ENCODE results near the gene FAM83D.

DNA sequence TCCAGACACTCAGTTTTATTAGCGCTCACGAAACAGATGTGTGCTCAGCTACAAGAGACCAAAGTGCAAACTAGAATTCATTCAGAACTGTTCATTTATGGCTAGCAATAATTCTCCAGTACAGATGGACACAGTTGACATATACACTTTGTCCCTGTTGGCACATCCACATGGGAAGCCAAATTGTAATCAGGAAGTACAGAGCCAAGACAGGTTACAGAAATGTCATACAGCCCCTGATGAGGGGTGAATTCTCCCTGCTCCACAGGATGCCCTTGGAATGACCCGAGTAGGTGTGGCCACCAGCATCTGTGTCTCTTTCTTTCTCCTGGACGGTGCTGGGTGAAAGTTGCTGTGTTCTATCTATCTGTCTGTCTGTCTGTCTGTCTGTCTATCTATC lies 43.5 kb downstream of the FAM83D start:
- TF ChIP-seq, protein P1, sequence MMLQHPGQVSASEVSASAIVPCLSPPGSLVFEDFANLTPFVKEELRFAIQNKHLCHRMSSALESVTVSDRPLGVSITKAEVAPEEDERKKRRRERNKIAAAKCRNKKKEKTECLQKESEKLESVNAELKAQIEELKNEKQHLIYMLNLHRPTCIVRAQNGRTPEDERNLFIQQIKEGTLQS (IDR thresholded peaks at IDR 0.05; ENCODE audit: insufficient read depth, low read depth, low read length) = no peak
- TF ChIP-seq, protein P2, sequence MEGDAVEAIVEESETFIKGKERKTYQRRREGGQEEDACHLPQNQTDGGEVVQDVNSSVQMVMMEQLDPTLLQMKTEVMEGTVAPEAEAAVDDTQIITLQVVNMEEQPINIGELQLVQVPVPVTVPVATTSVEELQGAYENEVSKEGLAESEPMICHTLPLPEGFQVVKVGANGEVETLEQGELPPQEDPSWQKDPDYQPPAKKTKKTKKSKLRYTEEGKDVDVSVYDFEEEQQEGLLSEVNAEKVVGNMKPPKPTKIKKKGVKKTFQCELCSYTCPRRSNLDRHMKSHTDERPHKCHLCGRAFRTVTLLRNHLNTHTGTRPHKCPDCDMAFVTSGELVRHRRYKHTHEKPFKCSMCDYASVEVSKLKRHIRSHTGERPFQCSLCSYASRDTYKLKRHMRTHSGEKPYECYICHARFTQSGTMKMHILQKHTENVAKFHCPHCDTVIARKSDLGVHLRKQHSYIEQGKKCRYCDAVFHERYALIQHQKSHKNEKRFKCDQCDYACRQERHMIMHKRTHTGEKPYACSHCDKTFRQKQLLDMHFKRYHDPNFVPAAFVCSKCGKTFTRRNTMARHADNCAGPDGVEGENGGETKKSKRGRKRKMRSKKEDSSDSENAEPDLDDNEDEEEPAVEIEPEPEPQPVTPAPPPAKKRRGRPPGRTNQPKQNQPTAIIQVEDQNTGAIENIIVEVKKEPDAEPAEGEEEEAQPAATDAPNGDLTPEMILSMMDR (IDR thresholded peaks at IDR 0.05; ENCODE audit: control extremely low read depth in 1 of 3, insufficient read depth in 1 of 3, low read depth in 1 of 3, low read length in 3 of 3) = no peak
- TF ChIP-seq CEBPB (IDR thresholded peaks at IDR 0.05; ENCODE audit: low read depth, low read length) (no peak), POLR2A (IDR thresholded peaks at IDR 0.05; ENCODE audit: control extremely low read depth in 1 of 2, low read depth in 2 of 2, low read length in 2 of 2) (no peak), EGR1 (IDR thresholded peaks at IDR 0.05; ENCODE audit: borderline replicate concordance, low read depth, low read length) (no peak), TAF1 (IDR thresholded peaks at IDR 0.05; ENCODE audit: low read depth, low read length) (no peak), SIX5 (IDR thresholded peaks at IDR 0.05; ENCODE audit: low read depth, low read length) (no peak), YY1 (IDR thresholded peaks at IDR 0.05; ENCODE audit: low read depth, low read length) (no peak), RFX5 (IDR thresholded peaks at IDR 0.05; ENCODE audit: borderline replicate concordance, low read depth, low read length) (no peak)
- TF ChIP-seq, protein P3, sequence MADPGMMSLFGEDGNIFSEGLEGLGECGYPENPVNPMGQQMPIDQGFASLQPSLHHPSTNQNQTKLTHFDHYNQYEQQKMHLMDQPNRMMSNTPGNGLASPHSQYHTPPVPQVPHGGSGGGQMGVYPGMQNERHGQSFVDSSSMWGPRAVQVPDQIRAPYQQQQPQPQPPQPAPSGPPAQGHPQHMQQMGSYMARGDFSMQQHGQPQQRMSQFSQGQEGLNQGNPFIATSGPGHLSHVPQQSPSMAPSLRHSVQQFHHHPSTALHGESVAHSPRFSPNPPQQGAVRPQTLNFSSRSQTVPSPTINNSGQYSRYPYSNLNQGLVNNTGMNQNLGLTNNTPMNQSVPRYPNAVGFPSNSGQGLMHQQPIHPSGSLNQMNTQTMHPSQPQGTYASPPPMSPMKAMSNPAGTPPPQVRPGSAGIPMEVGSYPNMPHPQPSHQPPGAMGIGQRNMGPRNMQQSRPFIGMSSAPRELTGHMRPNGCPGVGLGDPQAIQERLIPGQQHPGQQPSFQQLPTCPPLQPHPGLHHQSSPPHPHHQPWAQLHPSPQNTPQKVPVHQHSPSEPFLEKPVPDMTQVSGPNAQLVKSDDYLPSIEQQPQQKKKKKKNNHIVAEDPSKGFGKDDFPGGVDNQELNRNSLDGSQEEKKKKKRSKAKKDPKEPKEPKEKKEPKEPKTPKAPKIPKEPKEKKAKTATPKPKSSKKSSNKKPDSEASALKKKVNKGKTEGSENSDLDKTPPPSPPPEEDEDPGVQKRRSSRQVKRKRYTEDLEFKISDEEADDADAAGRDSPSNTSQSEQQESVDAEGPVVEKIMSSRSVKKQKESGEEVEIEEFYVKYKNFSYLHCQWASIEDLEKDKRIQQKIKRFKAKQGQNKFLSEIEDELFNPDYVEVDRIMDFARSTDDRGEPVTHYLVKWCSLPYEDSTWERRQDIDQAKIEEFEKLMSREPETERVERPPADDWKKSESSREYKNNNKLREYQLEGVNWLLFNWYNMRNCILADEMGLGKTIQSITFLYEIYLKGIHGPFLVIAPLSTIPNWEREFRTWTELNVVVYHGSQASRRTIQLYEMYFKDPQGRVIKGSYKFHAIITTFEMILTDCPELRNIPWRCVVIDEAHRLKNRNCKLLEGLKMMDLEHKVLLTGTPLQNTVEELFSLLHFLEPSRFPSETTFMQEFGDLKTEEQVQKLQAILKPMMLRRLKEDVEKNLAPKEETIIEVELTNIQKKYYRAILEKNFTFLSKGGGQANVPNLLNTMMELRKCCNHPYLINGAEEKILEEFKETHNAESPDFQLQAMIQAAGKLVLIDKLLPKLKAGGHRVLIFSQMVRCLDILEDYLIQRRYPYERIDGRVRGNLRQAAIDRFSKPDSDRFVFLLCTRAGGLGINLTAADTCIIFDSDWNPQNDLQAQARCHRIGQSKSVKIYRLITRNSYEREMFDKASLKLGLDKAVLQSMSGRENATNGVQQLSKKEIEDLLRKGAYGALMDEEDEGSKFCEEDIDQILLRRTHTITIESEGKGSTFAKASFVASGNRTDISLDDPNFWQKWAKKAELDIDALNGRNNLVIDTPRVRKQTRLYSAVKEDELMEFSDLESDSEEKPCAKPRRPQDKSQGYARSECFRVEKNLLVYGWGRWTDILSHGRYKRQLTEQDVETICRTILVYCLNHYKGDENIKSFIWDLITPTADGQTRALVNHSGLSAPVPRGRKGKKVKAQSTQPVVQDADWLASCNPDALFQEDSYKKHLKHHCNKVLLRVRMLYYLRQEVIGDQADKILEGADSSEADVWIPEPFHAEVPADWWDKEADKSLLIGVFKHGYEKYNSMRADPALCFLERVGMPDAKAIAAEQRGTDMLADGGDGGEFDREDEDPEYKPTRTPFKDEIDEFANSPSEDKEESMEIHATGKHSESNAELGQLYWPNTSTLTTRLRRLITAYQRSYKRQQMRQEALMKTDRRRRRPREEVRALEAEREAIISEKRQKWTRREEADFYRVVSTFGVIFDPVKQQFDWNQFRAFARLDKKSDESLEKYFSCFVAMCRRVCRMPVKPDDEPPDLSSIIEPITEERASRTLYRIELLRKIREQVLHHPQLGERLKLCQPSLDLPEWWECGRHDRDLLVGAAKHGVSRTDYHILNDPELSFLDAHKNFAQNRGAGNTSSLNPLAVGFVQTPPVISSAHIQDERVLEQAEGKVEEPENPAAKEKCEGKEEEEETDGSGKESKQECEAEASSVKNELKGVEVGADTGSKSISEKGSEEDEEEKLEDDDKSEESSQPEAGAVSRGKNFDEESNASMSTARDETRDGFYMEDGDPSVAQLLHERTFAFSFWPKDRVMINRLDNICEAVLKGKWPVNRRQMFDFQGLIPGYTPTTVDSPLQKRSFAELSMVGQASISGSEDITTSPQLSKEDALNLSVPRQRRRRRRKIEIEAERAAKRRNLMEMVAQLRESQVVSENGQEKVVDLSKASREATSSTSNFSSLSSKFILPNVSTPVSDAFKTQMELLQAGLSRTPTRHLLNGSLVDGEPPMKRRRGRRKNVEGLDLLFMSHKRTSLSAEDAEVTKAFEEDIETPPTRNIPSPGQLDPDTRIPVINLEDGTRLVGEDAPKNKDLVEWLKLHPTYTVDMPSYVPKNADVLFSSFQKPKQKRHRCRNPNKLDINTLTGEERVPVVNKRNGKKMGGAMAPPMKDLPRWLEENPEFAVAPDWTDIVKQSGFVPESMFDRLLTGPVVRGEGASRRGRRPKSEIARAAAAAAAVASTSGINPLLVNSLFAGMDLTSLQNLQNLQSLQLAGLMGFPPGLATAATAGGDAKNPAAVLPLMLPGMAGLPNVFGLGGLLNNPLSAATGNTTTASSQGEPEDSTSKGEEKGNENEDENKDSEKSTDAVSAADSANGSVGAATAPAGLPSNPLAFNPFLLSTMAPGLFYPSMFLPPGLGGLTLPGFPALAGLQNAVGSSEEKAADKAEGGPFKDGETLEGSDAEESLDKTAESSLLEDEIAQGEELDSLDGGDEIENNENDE (IDR thresholded peaks at IDR 0.05; ENCODE audit: insufficient replicate concordance, low read length) = no peak
